Measurements from ENCODE around the gene LGI2.

DNA sequence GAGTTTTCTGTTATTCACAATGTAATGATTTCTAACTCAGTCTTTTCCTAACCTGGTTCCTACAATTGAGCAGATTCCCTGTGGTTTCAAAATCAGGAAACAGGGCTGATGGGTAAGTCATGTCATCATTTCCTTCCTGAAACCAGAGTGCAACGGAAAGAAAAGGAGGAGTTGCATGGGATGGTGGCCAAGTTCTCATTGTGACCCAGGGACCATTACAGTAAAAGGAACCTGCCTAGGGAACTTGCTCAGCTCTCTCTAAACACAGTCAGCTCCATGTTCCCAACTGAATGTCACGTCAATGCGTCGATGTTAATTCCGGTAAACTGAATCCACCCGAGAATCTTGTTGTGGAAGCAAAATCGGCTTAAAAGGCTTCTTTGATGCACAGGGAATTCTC is 51.2 kb downstream of the LGI2 start:
- TF ChIP-seq CTCF (IDR thresholded peaks at IDR 0.05) (no peak), POLR2A (IDR thresholded peaks at IDR 0.05) (no peak)
